Measurements from ENCODE around the gene KLK7. TPM values are rescaled to one million over a fixed set of nuclear protein-coding genes. Genes with fewer than 3 reads are reported as not detected.

Gene KLK7
- total RNA-seq, 4 donors from 2014 or later: 48.3 to 418 (median 218) TPM

- TF ChIP-seq POLR2AphosphoS5 (IDR thresholded peaks at IDR 0.05): no peak
- TF ChIP-seq EP300 (IDR thresholded peaks at IDR 0.05): no peak
- TF ChIP-seq CTCF (IDR thresholded peaks at IDR 0.05): no peak
- no peak for TF ChIP-seq POLR2A (IDR thresholded peaks at IDR 0.05)
- WGBS: 2% methylated on average over 47 of the region's 68 CpGs
These were observed 35.2 kb upstream of the KLK7 start for GRCh38 chr19:51018745-51019543.

GRCh38 chr19:51016798-51017683 lies 33.3 kb upstream of the KLK7 start:
- no peak for DNase-seq (ENCODE audit: low spot score in 2 of 2)
- 2% methylated on average over 39 of the region's 68 CpGs for WGBS
- H3K4me3 ChIP-seq: peak overlapping the region; percentile 50
- H3K27me3 ChIP-seq: peaks cover 62% of the 10 kb centered on the region
- no peaks in the 10 kb centered on the region for H3K36me3 ChIP-seq
- no peaks in the 10 kb centered on the region for H3K9me3 ChIP-seq
- TF ChIP-seq EP300 (IDR thresholded peaks at IDR 0.05) (no peak), POLR2A (IDR thresholded peaks at IDR 0.05) (no peak), CTCF (IDR thresholded peaks at IDR 0.05) (peak; percentile 32 to 75)
- H3K27ac ChIP-seq: peak overlapping the region; percentile 64
- H3K4me1 ChIP-seq: peaks cover 44% of the 10 kb centered on the region

More at GRCh38 chr19:51018745-51019543, 35.2 kb upstream of the KLK7 start:
- peaks cover 44% of the 10 kb centered on the region for H3K4me1 ChIP-seq
- H3K36me3 ChIP-seq: no peaks in the 10 kb centered on the region
- no peak for DNase-seq (ENCODE audit: low spot score in 2 of 2)
- H3K27ac ChIP-seq: peak overlapping the region; percentile 72
- H3K27me3 ChIP-seq: peaks cover 73% of the 10 kb centered on the region
- H3K4me3 ChIP-seq: peak overlapping the region; percentile 44
- H3K9me3 ChIP-seq: no peaks in the 10 kb centered on the region

DNA sequence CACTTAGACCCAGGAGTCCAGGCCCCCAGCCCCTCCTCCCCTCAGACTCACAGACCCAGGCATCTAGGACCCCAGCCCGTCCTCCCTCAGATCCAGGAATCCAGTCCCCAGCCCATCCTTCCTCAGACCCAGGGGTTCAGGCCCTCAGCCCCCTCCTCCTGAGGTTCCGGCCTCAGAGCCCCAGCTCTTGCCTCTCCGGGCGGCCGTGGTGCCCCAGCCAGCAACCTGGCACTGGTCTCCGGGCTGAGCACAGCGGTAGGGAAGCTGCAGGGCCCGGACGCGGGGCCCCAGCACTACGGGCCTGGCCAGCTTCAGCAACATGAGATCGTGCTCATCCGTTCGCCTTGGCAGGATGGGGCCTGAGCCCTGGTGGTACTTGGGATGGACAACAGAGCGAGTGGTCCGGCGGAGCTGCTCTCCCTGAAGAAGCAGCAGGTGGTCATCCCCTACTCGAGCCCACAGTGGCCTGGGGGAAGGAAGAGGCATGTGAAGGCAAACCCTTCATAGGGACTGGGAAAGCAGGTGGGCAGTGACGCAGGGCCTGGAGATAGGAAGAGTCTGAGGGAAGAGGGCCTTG lies 32.1 kb upstream of the KLK7 start:
- TF ChIP-seq POLR2AphosphoS5 (IDR thresholded peaks at IDR 0.05) (no peak), CTCF (IDR thresholded peaks at IDR 0.05) (no peak), POLR2A (IDR thresholded peaks at IDR 0.05) (no peak), EP300 (IDR thresholded peaks at IDR 0.05) (no peak)
- Histone ChIP-seq H3K27ac (no peak overlapping the region), H3K27me3 (peaks cover 63% of the 10 kb centered on the region)

GRCh38 chr19:51014242-51014641 lies 30.5 kb upstream of the KLK7 start:
- DNase-seq (ENCODE audit: low spot score in 2 of 2): no peak
- Histone ChIP-seq H3K27me3 (peaks cover 56% of the 10 kb centered on the region), H3K9me3 (no peaks in the 10 kb centered on the region), H3K4me1 (peaks cover 31% of the 10 kb centered on the region), H3K27ac (no peak overlapping the region), H3K4me3 (no peak overlapping the region), H3K36me3 (no peaks in the 10 kb centered on the region)
- 86% methylated on average over 6 of the region's 6 CpGs for WGBS
- no peak for TF ChIP-seq CTCF (IDR thresholded peaks at IDR 0.05)
- TF ChIP-seq POLR2AphosphoS5 (IDR thresholded peaks at IDR 0.05): no peak
- no peak for TF ChIP-seq EP300 (IDR thresholded peaks at IDR 0.05)
- no peak for TF ChIP-seq POLR2A (IDR thresholded peaks at IDR 0.05)

More for the DNA sequence above, 32.1 kb upstream of the KLK7 start:
- WGBS: 86% methylated on average over 19 of the region's 19 CpGs
- Histone ChIP-seq H3K4me3 (no peak overlapping the region), H3K9me3 (no peaks in the 10 kb centered on the region), H3K4me1 (peaks cover 38% of the 10 kb centered on the region), H3K36me3 (no peaks in the 10 kb centered on the region)
- DNase-seq (ENCODE audit: low spot score in 2 of 2): no peak

Measured in suprapubic skin (tissue), 4 donors.